Measurements from ENCODE around the gene NOS2. TPM values are rescaled to one million over a fixed set of nuclear protein-coding genes. Genes with fewer than 3 reads are reported as not detected.
"Not testable (repeated sequence)": the region's sequence is repeated elsewhere in the genome, so short reads cannot be mapped to it uniquely, and the experiment has no call there.

Gene NOS2
- total RNA-seq, 1 donor from 2014 or later: 0.12 TPM

DNA sequence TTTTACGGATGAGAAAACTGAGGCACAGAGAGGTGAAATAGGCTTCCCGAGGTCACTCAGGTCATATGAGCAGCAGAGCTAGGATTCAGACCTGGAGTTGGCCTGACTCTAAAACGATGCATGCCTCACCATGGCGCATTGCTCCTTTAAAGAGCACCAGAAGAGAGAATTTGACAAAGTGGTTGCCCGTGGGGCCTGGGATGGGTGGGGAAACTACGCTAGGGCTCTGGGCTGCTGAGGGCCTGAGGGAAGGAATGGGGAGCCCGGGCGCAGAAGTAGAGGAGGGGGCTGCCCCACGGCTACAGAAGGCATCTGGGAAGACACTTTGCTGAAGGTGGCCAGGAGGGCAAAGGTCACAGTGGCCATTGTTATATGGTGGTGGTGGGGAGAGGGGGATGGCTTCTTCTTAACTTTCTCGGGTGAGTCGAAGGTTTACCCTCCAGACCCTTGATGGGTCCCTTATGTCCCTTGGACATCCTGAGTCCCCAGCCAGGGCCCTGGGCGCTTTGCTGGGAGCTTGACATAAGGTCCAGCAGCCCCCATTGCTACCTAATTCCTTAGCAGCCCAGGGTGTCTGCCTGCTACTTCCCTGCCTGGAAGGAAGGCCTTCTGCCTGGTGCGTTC is 55.0 kb downstream of the NOS2 start:
- DNase-seq; ATAC-seq; intact Hi-C loops (cut with micrococcal nuclease): not testable (repeated sequence)

DNA sequence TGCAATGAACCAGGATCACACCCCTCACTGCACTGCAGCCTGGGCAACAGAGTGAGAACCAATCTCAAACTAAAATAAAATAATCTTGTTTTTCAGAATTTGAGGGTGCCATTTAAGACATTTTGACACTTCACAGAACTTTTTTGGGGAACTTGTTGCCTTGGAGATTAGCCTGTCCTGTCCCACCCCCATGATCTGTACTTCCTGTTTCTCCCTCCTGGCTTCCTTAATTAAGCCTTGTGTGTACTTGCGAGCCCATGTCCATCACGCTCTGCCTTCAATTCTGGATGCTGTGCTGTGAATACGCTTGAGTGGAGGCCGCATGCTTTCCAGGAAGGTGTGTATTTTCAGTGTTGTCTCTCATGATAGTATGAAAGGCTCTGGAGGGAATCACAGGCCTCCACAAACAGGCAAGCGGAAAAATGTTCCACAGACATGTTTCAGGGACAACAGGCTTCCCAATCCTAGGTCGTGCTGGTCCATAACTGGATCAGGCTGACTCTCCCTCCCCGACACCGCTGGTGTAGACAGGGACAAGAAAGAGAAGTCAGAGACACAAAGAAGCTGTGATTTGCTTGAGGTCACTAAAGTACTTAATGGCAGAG is 56.9 kb downstream of the NOS2 start:
- intact Hi-C loops (cut with micrococcal nuclease): no loop called here
- no peak for DNase-seq
- no peak for ATAC-seq

- intact Hi-C loops (cut with micrococcal nuclease): no loop called here
- DNase-seq: no peak
- no peak for ATAC-seq
These were observed 58.3 kb downstream of the NOS2 start for GRCh38 chr17:27741971-27742575.

DNA sequence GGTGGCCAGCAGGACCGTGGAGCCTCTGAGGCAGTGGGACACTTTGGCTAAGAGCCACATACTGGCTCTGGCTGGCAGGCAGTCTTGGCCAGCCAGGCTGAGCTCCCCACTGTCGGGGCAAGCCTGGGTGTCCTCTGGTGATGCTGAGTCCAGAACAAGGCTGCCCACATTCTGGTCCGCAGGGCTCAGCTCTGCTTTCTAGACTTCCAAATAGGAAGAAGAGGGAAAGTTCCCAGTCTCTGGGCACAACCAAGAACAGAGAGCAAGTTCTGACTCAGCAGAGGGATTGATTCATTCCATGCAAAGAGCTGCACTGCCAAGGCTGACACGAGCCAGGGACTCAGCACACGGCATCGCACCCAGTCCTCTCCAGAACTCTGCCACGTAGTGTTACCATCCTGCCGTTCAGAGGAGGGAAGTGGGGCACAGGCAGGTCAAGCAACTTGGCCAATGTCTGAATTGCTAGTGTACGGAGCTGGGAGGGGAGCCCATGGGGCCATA is 58.9 kb downstream of the NOS2 start:
- DNase-seq (no peak), ATAC-seq (no peak)
- intact Hi-C loops (cut with micrococcal nuclease): no loop called here

DNA sequence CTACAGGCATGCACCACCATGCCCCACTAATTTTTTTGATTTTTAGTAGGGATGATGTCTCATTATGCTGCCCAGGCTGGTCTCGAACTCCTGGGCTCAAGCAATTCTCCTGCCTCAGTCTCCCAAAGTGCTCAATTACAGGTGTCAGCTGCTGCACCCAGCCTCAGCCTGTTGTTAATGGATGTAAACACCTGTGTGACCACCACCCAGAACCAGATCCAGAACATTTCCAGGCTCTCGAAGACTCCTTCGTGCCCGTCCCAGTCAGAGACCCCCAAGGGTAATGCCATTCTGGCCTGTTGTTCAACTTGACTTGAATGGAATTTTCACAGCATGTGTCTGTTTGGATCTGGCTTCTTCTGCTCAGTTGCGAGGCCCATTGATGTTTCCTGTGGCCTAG is 59.8 kb downstream of the NOS2 start:
- DNase-seq; intact Hi-C loops (cut with micrococcal nuclease): not testable (repeated sequence)

DNA sequence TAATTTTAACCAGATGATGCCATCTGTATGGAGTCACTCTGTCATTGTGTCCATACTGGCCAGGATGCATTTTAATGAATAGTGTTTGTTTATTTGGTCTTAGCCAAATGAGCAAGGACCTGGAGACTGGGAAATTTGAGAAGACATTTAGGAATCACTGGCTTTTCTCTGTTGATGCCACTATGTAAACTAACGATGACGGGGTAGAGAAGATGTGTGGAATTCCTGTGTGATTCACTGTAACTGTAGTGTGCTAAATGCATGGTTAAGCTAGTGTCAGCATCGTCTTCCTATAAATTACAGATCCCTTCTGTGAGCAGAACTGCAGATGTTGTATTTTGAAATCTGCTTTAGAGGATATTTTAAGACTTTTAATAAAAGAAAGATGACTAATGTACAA is 66.6 kb downstream of the NOS2 start:
- ATAC-seq (no peak), DNase-seq (no peak)
- intact Hi-C loops (cut with micrococcal nuclease): no loop called here

More for the DNA sequence above, 59.8 kb downstream of the NOS2 start:
- not testable (repeated sequence) for ATAC-seq

- intact Hi-C loops (cut with micrococcal nuclease); ATAC-seq; DNase-seq: not testable (repeated sequence)
These were observed 67.6 kb downstream of the NOS2 start for GRCh38 chr17:27732746-27733145.

- ATAC-seq: not testable (repeated sequence)
These were observed 74.3 kb downstream of the NOS2 start for GRCh38 chr17:27725982-27726381.

GRCh38 chr17:27721797-27722196 is 78.5 kb downstream of the NOS2 start:
- intact Hi-C loops (cut with micrococcal nuclease): no loop called here
- ATAC-seq: no peak
- DNase-seq: no peak

More at GRCh38 chr17:27725982-27726381, 74.3 kb downstream of the NOS2 start:
- DNase-seq; intact Hi-C loops (cut with micrococcal nuclease): not testable (repeated sequence)

Other genes with a start within 250 kb of the NOS2 start
- 16.9 TPM for gene LGALS9, start 169.3 kb downstream of the NOS2 start, total RNA-seq
- gene LYRM9, start 92.8 kb upstream of the NOS2 start, total RNA-seq: 7.0 TPM
- gene NLK, start 242.1 kb upstream of the NOS2 start, total RNA-seq: 22.8 TPM

Measured in left ventricle myocardium superior (tissue), 1 donor.